Epithelial cell of proximal tubule (primary cell): Measurements from ENCODE around the gene MAFG. TPM values are rescaled to one million over a fixed set of nuclear protein-coding genes. Genes with fewer than 3 reads are reported as not detected.
"Not testable (repeated sequence)": the region's sequence is repeated elsewhere in the genome, so short reads cannot be mapped to it uniquely, and the experiment has no call there.

Experiments used
- DNase-seq: peaks from one replicate; pipeline ENCODE4 v3.0.0-alpha.2; 2011; ENCODE audit warnings: low read depth
- H3K4me3 ChIP-seq: 2 replicates; pipeline ENCODE4 v1.5.1; 2011; ENCODE audit warnings: low read depth, mild to moderate bottlenecking, low read length
- CTCF ChIP-seq: conservative IDR thresholded peaks from 2 replicates; pipeline ENCODE4 v1.5.1; 2012; ENCODE audit warnings: low read depth, mild to moderate bottlenecking, low read length
- total RNA-seq: library from RNA; depleted of rRNA; stranded (reverse); fragments of >200 nt; gene quantifications from 2 replicates; pipeline ENCODE4 v1.2.3, GENCODE V29; 2015

The MAFG gene
- total RNA-seq, 1 donor from 2014 or later = 18.5 TPM

- no peak for DNase-seq
- H3K4me3 ChIP-seq = no peak overlapping the region
- no peak for TF ChIP-seq CTCF
These were observed 30.3 kb upstream of the MAFG start for GRCh38 chr17:81957691-81958432.

- no peak overlapping the region for H3K4me3 ChIP-seq
- DNase-seq = no peak
- TF ChIP-seq CTCF = no peak
These were observed 29.4 kb upstream of the MAFG start for GRCh38 chr17:81956607-81957589.

GRCh38 chr17:81955756-81956544, 28.4 kb upstream of the MAFG start:
- no peak for TF ChIP-seq CTCF
- DNase-seq = no peak
- H3K4me3 ChIP-seq = no peak overlapping the region

- no peak for TF ChIP-seq CTCF
- DNase-seq = no peak
- H3K4me3 ChIP-seq = no peak overlapping the region
These were observed 27.6 kb upstream of the MAFG start for GRCh38 chr17:81955058-81955681.

GRCh38 chr17:81954131-81955057, 26.9 kb upstream of the MAFG start:
- H3K4me3 ChIP-seq = no peak overlapping the region
- no peak for DNase-seq
- TF ChIP-seq CTCF = no peak

- not testable (repeated sequence) for DNase-seq, H3K4me3 ChIP-seq
These were observed 25.9 kb upstream of the MAFG start for GRCh38 chr17:81953443-81953842.
